Measurements from ENCODE around the gene TNS1.
"Not testable (repeated sequence)": the region's sequence is repeated elsewhere in the genome, so short reads cannot be mapped to it uniquely, and the experiment has no call there.

The TNS1 gene

GRCh38 chr2:217789736-217790181, 213.0 kb downstream of the TNS1 start:
- TF ChIP-seq, protein P1, sequence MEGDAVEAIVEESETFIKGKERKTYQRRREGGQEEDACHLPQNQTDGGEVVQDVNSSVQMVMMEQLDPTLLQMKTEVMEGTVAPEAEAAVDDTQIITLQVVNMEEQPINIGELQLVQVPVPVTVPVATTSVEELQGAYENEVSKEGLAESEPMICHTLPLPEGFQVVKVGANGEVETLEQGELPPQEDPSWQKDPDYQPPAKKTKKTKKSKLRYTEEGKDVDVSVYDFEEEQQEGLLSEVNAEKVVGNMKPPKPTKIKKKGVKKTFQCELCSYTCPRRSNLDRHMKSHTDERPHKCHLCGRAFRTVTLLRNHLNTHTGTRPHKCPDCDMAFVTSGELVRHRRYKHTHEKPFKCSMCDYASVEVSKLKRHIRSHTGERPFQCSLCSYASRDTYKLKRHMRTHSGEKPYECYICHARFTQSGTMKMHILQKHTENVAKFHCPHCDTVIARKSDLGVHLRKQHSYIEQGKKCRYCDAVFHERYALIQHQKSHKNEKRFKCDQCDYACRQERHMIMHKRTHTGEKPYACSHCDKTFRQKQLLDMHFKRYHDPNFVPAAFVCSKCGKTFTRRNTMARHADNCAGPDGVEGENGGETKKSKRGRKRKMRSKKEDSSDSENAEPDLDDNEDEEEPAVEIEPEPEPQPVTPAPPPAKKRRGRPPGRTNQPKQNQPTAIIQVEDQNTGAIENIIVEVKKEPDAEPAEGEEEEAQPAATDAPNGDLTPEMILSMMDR (IDR thresholded peaks at IDR 0.05; ENCODE audit: low read depth, low read length), result no peak
- DNase-seq (ENCODE audit: extremely low read depth, low read depth), result no peak

DNA sequence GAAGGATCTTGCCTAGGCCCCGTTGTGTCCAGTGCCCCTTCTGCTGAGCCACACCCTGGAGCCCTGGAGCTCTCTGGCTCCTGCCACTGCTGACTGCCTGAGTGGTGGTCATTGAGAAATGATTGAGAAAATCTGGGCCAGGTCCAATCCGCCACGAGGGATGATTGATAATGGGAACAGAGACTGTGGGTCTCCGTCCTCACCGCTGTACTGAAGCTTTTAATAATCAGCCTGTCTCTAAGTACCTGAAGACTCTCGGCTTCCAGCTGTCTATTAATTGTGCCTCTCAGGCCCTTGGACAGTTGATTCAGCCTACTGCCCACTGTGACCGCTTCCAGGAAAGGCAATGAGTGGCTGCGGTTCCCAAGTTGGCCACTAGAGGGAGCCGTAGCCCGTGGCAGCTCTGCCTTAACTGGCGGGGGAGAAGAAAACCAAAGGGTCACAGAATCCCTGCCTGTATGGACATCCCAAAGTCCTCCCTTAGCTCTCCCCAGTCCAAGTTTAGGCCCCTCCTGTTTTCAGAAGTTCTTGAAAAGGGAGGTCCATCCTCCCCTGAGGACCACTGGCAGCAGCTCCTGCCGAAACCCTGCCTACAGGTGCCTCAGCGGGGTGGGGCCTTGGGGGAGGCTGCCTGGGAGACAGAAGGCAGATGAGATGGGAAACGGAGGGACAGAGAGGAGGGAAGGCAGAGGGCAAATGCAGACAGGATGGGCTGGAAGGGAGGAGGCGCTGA, 213.6 kb downstream of the TNS1 start:
- DNase-seq (ENCODE audit: extremely low read depth, low read depth), result peak; percentile 16
- TF ChIP-seq, protein P1 (IDR thresholded peaks at IDR 0.05; ENCODE audit: low read depth, low read length), result peak; percentile 100

DNA sequence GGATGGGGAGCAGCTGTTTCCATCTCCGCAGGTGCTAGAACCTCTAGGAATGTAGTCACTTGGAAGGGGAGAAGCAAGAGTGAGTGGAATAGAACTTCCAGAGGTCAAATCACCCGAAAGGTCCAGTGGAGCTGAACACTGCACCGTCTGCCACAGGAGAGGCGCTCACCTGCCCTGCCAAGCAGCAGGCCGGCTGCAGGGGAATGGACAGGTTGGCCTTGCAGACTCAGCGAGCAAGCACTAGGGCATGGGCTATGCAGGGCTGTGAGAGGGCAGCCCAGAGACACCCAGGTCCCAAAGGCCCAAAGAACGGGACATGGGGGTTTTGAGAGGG, 214.2 kb downstream of the TNS1 start:
- TF ChIP-seq, protein P1 (IDR thresholded peaks at IDR 0.05; ENCODE audit: low read depth, low read length), result no peak
- no peak for DNase-seq (ENCODE audit: extremely low read depth, low read depth)

DNA sequence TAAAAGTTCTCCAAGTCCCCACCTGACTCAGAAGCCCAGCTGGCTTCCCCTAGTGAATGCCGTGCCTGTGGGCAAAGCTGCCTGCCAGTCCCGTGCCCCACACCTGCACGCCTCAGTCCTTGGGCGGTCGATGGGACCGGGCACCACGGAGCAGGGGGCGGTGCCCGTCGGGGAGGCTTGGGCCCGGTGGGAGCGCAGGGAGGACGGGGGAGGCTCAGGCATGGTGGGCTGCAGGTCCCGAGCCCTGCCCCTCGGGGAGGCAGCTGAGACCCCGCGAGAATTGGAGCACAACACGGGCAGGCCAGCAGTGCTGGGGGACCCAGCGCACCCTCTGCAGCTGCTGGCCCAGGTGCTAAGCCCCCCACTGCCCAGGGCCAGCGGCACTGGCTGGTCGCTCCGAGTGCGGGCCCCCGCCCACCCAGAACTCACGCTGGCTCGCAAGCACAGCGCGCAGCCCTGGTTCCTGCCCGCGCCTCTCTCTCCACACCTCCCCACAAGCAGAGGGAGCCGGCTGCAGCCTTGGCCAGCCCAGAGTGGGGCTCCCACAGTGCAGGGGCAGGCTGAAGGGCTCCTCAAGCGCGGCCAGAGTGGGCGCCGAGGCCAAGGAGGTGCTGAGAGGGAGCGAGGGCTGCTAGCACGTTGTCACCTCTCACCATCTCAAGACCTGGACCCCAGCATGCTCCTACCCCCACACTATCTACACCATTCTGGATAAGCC, 215.5 kb downstream of the TNS1 start:
- DNase-seq (ENCODE audit: extremely low read depth, low read depth), result no peak
- TF ChIP-seq, protein P1 (IDR thresholded peaks at IDR 0.05; ENCODE audit: low read depth, low read length), result no peak

GRCh38 chr2:217786560-217786959, 216.2 kb downstream of the TNS1 start:
- not testable (repeated sequence) for DNase-seq (ENCODE audit: extremely low read depth, low read depth)

DNA sequence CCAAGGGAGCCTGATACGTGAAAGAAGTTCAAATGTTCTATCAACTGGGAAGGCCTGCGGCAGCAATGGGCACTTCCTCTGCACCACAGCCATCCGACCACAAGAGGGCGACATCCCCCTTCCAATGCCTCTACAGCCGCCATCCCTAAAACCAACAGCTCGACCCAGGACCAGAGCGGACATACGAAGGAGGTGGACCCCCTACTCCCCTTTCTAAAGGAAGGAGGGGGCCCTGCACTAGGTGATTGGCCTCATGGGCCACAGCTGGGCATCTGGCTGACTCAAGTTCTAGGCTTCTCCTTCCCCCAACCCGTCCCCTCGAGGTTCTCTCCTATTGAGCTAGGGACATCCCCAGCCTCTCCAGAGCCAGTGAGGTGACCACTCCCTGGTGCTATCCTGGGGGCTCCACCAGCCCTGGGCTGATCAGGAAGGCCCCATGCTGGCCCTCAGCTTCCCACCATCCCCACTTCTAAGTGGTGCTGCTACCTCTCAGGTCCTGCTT, 217.2 kb downstream of the TNS1 start:
- DNase-seq (ENCODE audit: extremely low read depth, low read depth), result peak; percentile 30
- TF ChIP-seq, protein P1 (IDR thresholded peaks at IDR 0.05; ENCODE audit: low read depth, low read length), result peak; percentile 96

DNA sequence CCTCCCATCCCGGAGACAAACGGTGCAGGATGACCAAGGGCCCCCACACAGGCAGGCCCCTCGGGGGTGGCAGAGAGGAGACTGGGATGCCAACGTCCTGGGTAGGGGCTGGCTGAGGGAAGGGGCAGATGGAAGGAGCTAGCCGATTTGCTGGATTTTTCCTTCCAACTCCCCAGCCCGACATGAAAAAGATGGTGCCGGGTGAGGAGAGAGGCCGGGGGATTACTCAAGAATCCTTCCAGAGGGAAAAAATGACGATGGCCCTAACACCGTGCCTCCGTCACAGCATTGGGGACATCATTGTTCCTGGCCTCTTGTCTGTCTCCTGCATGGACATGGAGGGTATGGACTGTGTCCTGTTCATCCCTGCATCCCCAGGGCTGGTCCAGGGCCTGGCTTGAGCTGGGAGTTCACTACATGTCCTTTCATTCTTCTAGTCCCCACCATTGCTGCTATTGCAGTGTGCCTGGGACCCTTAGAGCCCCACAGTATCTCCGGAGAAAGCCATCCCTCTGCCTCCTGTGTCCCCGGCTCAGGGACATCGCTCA, 217.7 kb downstream of the TNS1 start:
- no peak for DNase-seq (ENCODE audit: extremely low read depth, low read depth)
- TF ChIP-seq, protein P1 (IDR thresholded peaks at IDR 0.05; ENCODE audit: low read depth, low read length), result no peak
